Type B pancreatic cell (in vitro differentiated cells): Measurements from ENCODE around the gene MN1. TPM values are rescaled to one million over a fixed set of nuclear protein-coding genes. Genes with fewer than 3 reads are reported as not detected.

ENCODE experiments used
- DNase-seq: peaks from one replicate; pipeline ENCODE4 v3.0.0; 2021; ENCODE audit warnings: mixed read lengths; ENCODE audit not compliant: unreplicated experiment; ENCODE audit errors: extremely low spot score
- H3K27ac Mint-ChIP-seq: 2 replicates; pipeline ENCODE4 v1.8.0; 2021; ENCODE audit warnings: mild to moderate bottlenecking, mixed read lengths
- H3K27me3 Mint-ChIP-seq: 2 replicates; pipeline ENCODE4 v1.8.0; 2021; ENCODE audit warnings: mixed read lengths
- H3K36me3 Mint-ChIP-seq: 2 replicates; pipeline ENCODE4 v1.8.0; 2021; ENCODE audit warnings: mixed read lengths
- H3K4me1 Mint-ChIP-seq: one replicate; pipeline ENCODE4 v1.8.0; 2021; ENCODE audit warnings: mixed read lengths; ENCODE audit not compliant: unreplicated experiment
- H3K4me3 Mint-ChIP-seq: 2 replicates; pipeline ENCODE4 v1.8.0; 2021; ENCODE audit warnings: mild to moderate bottlenecking, mixed read lengths
- H3K9me3 Mint-ChIP-seq: 2 replicates; pipeline ENCODE4 v1.8.0; 2021; ENCODE audit warnings: mixed read lengths
- CTCF ChIP-seq: fragments of 200-600 bp; sonication (generic); conservative IDR thresholded peaks from 2 replicates; pipeline ENCODE4 v1.5.0; 2021; ENCODE audit warnings: antibody characterized with exemption, mild to moderate bottlenecking
- total RNA-seq: library from RNA; stranded (reverse); gene quantifications from 2 replicates; pipeline ENCODE4 v1.2.1, GENCODE V29; 2021; ENCODE audit warnings: low replicate concordance

The MN1 gene
- total RNA-seq, 1 donor from 2014 or later, result 17.0 TPM

GRCh38 chr22:27788500-27789288, 12.9 kb downstream of the MN1 start:
- peaks cover 32% of the 10 kb centered on the region for H3K27me3 Mint-ChIP-seq
- H3K27ac Mint-ChIP-seq, result no peak overlapping the region
- H3K36me3 Mint-ChIP-seq, result peaks cover 11% of the 10 kb centered on the region
- H3K4me1 Mint-ChIP-seq, result peaks cover 73% of the 10 kb centered on the region
- no peak for DNase-seq
- no peak overlapping the region for H3K4me3 Mint-ChIP-seq
- no peak for TF ChIP-seq CTCF
- no peaks in the 10 kb centered on the region for H3K9me3 Mint-ChIP-seq

DNA sequence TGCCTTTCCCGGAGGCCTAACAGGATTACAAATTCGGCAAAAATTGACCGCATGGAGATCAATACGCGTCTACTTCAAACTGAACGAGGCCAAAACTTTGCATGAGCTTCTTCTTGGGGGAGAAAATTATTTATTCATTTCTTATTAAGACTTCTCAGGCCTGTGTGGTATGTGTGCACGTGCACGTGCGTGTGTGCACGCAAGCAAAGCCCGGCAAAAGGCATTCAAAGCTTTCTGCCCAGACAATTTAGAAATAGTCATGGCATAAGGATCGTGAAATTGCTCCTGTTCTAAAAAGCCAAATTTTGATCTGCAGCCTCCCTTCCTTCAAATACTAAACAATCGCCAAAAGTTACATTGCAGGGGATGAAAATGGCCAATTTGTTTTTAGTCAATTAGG, 14.6 kb downstream of the MN1 start:
- Mint-ChIP-seq H3K4me3 (no peak overlapping the region), H3K4me1 (peaks cover 62% of the 10 kb centered on the region), H3K9me3 (no peaks in the 10 kb centered on the region), H3K27ac (no peak overlapping the region), H3K27me3 (peaks cover 19% of the 10 kb centered on the region), H3K36me3 (peaks cover 11% of the 10 kb centered on the region)
- DNase-seq, result no peak
- TF ChIP-seq CTCF, result no peak

GRCh38 chr22:27786291-27786932, 15.1 kb downstream of the MN1 start:
- no peak for TF ChIP-seq CTCF
- Mint-ChIP-seq H3K27me3 (peaks cover 19% of the 10 kb centered on the region), H3K4me3 (no peak overlapping the region), H3K36me3 (peaks cover 11% of the 10 kb centered on the region), H3K4me1 (peaks cover 58% of the 10 kb centered on the region), H3K27ac (no peak overlapping the region), H3K9me3 (no peaks in the 10 kb centered on the region)
- DNase-seq, result no peak

GRCh38 chr22:27785831-27786230, 15.7 kb downstream of the MN1 start:
- no peak overlapping the region for H3K27ac Mint-ChIP-seq
- no peaks in the 10 kb centered on the region for H3K9me3 Mint-ChIP-seq
- H3K4me3 Mint-ChIP-seq, result no peak overlapping the region
- no peak for DNase-seq
- peaks cover 52% of the 10 kb centered on the region for H3K4me1 Mint-ChIP-seq
- H3K36me3 Mint-ChIP-seq, result peaks cover 11% of the 10 kb centered on the region
- TF ChIP-seq CTCF, result no peak
- peaks cover 15% of the 10 kb centered on the region for H3K27me3 Mint-ChIP-seq

GRCh38 chr22:27784120-27784475, 17.5 kb downstream of the MN1 start:
- no peaks in the 10 kb centered on the region for H3K9me3 Mint-ChIP-seq
- H3K4me1 Mint-ChIP-seq, result peaks cover 42% of the 10 kb centered on the region
- no peak for DNase-seq
- no peak overlapping the region for H3K27ac Mint-ChIP-seq
- H3K27me3 Mint-ChIP-seq, result peaks cover 11% of the 10 kb centered on the region
- peaks cover 10% of the 10 kb centered on the region for H3K36me3 Mint-ChIP-seq
- H3K4me3 Mint-ChIP-seq, result no peak overlapping the region
- no peak for TF ChIP-seq CTCF
